ACC112 (cell line): Measurements from ENCODE around the gene PPP1R37.

Experiments
- H2AFZ ChIP-seq: fragments of 200-600 bp; sonication (generic); one replicate; pipeline ENCODE4 v1.6.0; 2017; ENCODE audit warnings: antibody characterized with exemption, low read length; ENCODE audit not compliant: unreplicated experiment
- H3K27ac ChIP-seq: fragments of 200-600 bp; sonication (generic); 2 replicates; pipeline ENCODE4 v1.5.1; 2014; ENCODE audit warnings: low read depth, mild to moderate bottlenecking, antibody characterized with exemption, low read length, moderate library complexity
- H3K27me3 ChIP-seq: fragments of 200-600 bp; sonication (generic); 2 replicates; pipeline ENCODE4 v1.6.1; 2014; ENCODE audit warnings: mild to moderate bottlenecking, antibody characterized with exemption, low read length, moderate library complexity, mixed read lengths; ENCODE audit not compliant: insufficient read depth
- H3K36me3 ChIP-seq: fragments of 200-600 bp; sonication (generic); 2 replicates; pipeline ENCODE4 v1.6.1; 2016; ENCODE audit warnings: mild to moderate bottlenecking, antibody characterized with exemption, low read length, moderate library complexity, mixed read lengths; ENCODE audit not compliant: insufficient read depth
- H3K4me1 ChIP-seq: fragments of 200-600 bp; sonication (generic); one replicate; pipeline ENCODE4 v1.6.1; 2016; ENCODE audit warnings: low read length, mixed read lengths; ENCODE audit not compliant: insufficient read depth, unreplicated experiment, control insufficient read depth
- H3K4me3 ChIP-seq: fragments of 200-600 bp; sonication (generic); 2 replicates; pipeline ENCODE4 v1.5.1; 2014; ENCODE audit warnings: mild to moderate bottlenecking, low read depth, low read length
- H3K79me2 ChIP-seq: fragments of 200-600 bp; sonication (generic); one replicate; pipeline ENCODE4 v1.6.0; 2016; ENCODE audit warnings: low read length; ENCODE audit not compliant: control insufficient read depth, unreplicated experiment, insufficient read depth

PPP1R37 gene

DNA sequence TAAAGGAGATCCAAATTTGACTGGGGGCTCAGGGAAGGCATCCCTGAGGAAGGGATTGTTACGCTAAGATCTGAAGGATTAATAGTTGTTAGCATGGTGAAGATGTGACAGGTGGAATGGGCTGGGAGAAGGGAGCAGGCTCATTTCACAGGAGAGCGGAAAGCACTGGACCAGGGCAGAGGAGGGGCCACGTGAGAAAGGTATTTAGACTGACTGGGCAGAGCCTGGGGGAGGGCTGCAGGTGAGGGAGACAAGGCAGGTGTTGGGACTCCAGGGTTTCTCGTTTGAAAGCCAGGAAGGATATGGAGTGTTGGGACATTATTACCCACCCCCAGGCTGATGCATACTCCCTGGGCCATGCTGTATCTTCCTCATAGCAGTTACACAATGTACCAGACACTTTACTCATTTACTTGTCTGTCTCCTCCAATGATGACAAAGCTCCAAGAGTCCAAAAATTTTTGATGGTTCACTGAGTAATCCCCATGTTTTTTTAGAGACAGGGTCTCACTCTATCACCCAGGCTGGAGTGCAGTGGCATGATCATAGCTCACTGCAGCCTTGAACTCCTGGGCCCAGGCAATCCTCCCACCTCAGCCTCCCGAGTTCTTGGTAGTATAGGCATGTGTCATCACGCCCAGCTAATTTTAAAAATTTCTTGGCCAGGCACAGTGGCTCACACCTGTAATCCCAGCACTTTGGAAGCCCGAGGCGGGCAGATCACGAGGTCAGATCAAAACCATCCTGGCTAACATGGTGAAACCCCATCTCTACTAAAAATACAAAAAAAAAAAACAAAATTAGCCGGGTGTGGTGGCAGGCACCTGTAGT, 82.8 kb downstream of the PPP1R37 start:
- Histone ChIP-seq H3K27ac (no peak overlapping the region), H3K36me3 (no peaks in the 10 kb centered on the region), H3K4me1 (peaks cover under 1% of the 10 kb centered on the region), H3K4me3 (no peak overlapping the region), H3K79me2 (peaks cover 11% of the 10 kb centered on the region), H2AFZ (no peak overlapping the region), H3K27me3 (no peaks in the 10 kb centered on the region)

DNA sequence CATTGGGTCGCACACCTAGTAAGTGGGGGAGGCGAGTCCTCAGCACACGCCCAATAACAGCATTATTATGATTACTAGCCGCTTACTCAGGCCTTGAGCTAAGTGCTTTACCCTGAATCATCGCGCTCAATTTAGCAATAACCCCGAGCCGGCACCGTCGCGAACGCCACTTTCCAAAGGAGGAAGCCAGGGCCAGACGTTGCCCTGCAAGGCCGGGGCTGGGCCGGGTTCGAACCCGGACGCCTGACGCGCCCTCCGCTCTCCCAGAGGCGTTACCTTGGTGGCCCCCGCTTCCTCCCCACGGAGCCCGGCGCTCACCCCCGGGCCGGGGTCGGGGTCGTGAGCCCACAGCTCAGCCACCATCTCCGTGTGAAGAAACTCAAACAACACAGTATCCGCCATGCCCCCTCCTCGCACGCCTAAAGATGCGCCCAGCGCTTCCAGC, 84.9 kb downstream of the PPP1R37 start, which contains the start of gene TRAPPC6A:
Gene TRAPPC6A, minus strand, starts transcription at position 421 of the 445 bp plus-strand sequence. Its CDS starts 19 bp downstream, at position 402.
- Histone ChIP-seq H2AFZ (peak within 1 kb of the TSS; percentile 89), H3K79me2 (peaks cover 20% of the 10 kb centered on the region)

DNA sequence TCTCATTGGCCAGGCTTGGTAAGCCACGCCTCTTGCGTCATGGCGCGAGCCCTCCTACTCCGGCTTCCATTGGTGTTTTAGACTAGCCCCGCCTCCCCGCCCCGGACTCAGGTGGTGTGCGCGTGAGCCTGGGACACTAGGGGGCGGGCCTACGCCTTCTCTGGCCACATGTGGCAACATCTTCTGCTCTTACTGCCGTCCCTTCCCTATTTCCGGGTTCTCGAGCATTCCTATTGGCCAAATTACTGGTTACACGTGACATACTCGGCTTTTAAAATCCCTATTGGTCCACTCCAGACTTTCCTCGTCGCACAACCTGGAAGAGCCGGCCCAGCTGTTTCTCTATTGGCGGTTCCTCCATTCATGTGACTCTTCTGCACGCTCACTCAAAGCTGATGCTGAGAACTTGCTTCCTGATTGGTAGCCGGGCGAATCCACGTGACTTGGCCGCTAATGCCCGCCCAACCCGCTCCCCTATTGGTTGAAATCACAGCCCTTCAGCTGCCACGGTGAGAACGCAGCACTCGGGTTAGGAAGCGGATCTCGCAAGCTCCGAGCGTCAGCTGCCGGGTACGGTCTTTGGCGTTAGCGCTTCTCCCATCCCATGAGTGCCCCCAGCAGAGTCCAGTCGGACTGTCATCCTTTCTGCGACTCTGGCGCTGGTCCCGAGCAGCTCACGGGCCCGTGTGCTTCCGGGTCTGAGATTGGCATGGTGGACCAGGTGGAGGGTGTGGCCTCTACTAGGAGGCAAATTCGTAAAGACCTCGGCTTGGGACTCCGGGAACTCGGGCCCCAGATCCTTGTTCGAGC, 85.5 kb downstream of the PPP1R37 start, which contains the start of gene BLOC1S3:
Gene BLOC1S3, plus strand, starts transcription at position 523 of the 810 bp plus-strand sequence. CDS start 513 bp downstream, outside the sequence.
- peak within 1 kb of the TSS; percentile 89 for H2AFZ ChIP-seq
- no peaks in the 10 kb centered on the region for H3K36me3 ChIP-seq
- no peaks in the 10 kb centered on the region for H3K27me3 ChIP-seq
- H3K4me1 ChIP-seq, result peaks cover 4% of the 10 kb centered on the region
- H3K27ac ChIP-seq, result peak within 1 kb of the TSS; percentile 91
- H3K79me2 ChIP-seq, result peaks cover 20% of the 10 kb centered on the region
- H3K4me3 ChIP-seq, result peak within 1 kb of the TSS; percentile 86

More for the DNA sequence above, 84.9 kb downstream of the PPP1R37 start, which contains the start of gene TRAPPC6A:
- Histone ChIP-seq H3K27me3 (no peaks in the 10 kb centered on the region), H3K27ac (peak within 1 kb of the TSS; percentile 91), H3K4me1 (peaks cover 4% of the 10 kb centered on the region), H3K36me3 (no peaks in the 10 kb centered on the region), H3K4me3 (peak within 1 kb of the TSS; percentile 86)

DNA sequence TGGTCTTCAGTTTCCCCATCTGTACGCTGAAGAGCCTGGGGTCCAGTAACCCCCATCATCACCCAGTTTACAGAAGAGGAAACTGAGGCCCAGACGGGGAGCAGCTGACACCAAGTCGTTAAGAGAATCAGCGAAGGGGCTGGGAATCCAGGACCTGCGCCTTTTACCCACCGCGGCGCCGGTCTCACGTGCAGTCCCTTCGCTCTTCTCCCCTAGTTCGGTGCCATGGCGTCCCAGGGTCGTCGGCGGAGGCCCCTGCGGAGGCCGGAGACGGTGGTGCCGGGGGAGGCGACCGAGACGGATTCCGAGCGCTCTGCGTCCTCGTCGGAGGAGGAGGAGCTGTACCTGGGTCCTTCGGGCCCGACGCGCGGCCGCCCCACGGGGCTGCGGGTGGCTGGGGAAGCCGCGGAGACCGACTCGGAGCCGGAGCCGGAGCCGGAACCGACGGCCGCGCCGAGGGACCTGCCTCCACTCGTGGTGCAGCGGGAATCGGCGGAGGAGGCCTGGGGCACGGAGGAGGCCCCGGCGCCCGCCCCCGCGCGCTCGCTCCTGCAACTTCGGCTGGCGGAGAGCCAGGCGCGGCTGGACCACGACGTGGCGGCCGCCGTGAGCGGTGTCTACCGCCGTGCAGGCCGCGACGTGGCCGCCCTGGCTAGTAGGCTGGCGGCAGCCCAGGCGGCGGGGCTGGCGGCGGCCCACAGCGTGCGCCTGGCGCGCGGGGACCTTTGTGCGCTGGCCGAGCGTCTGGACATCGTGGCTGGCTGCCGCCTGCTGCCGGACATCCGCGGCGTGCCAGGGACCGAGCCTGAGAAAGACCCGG, 86.3 kb downstream of the PPP1R37 start:
- Histone ChIP-seq H2AFZ (peak overlapping the region; percentile 89), H3K4me3 (peak overlapping the region; percentile 86), H3K4me1 (peaks cover 4% of the 10 kb centered on the region), H3K36me3 (no peaks in the 10 kb centered on the region), H3K27me3 (no peaks in the 10 kb centered on the region), H3K79me2 (peaks cover 20% of the 10 kb centered on the region), H3K27ac (peak overlapping the region; percentile 73)

DNA sequence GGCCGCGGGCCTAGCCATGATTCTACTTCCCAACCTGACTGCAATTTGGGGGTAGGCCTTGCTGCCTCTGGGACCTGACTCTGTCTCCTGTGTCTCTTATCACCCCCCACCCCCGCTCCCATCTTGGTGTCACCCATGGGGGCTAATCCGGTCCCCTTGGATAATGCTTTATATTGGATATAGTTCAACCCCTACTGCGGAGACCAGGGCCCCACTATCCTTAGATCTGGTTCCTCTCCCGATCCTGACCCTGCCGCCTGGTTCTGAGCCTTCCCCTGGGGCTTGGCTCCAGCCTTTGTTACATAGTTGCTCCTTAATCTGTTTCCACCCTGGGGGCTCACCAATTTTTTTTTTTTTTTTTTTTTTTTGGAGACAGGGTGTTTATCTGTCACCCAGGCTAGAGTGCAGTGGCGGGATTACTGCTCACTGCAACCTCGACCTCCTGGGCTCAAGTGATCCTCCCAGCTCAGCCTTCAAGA, 87.0 kb downstream of the PPP1R37 start:
- H3K27ac ChIP-seq, result peak overlapping the region; percentile 73; the same call in 1 of the 2 replicates
- peak overlapping the region; percentile 86 for H3K4me3 ChIP-seq
- H2AFZ ChIP-seq, result no peak overlapping the region
- no peaks in the 10 kb centered on the region for H3K36me3 ChIP-seq
- no peaks in the 10 kb centered on the region for H3K27me3 ChIP-seq
- peaks cover 4% of the 10 kb centered on the region for H3K4me1 ChIP-seq
- H3K79me2 ChIP-seq, result peaks cover 20% of the 10 kb centered on the region

DNA sequence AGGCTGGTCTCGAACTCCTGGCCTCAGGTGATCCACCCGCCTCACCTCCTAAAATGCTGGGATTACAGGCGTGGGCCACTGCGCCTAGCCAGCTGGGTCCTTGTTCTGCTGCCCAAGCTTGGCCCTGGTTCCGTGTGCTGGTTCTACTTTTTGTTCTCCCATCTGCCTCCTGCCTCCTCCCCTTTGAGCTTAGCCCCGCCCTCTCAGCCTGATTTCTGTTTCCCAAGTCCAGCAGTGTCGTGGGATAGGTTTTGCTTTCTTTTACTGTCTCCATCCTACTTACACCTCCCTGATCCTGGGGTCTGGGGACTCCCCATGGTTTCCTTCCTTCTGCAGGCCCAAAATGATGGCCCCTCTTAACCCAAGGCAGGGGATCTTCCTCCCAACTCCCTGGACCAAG, 88.0 kb downstream of the PPP1R37 start:
- Histone ChIP-seq H3K36me3 (no peaks in the 10 kb centered on the region), H3K4me3 (no peak overlapping the region), H3K4me1 (peaks cover 4% of the 10 kb centered on the region), H3K79me2 (peaks cover 20% of the 10 kb centered on the region), H3K27me3 (no peaks in the 10 kb centered on the region), H2AFZ (no peak overlapping the region), H3K27ac (no peak overlapping the region)

DNA sequence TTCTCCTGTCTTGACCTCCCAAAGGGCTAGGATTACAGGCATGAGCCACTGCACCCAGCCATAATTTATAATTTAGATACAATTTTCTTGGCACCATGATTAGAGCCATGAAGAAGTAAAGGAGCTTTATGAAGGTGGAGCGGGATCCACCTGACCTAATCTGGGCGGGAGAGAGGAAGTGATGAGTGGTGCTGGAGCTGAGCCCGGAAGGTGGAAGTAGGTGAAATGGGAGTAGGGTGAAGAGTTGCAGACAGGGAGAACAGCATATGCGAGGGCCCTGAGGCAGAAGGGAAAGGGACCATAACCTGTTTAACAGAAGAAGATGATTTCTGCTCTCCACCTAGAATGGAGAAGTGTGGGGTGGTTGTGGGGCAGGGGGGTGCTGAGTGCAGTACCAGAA, 89.8 kb downstream of the PPP1R37 start:
- Histone ChIP-seq H3K4me1 (peaks cover 4% of the 10 kb centered on the region), H3K27me3 (no peaks in the 10 kb centered on the region), H3K4me3 (no peak overlapping the region), H3K36me3 (no peaks in the 10 kb centered on the region), H3K79me2 (peaks cover 20% of the 10 kb centered on the region), H2AFZ (no peak overlapping the region), H3K27ac (no peak overlapping the region)

DNA sequence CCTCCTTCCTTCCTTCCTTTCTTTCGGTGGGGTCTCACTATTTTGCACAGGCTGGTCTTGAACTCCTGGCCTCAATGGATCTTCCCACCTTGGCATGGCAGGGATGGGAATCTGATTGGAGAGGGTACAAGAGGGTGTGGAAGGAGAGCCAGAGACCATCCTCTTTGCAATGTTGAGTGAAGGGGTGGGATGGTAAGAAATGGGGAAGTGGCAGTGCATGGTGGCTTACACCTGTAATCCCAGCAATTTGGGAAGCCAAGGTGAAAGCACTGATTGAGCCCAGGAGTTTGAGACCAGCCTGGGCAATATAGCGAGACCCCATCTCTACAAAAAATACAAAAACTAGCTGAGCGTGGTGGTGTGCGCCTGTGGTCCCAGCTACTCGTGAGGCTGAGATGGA, 91.1 kb downstream of the PPP1R37 start:
- Histone ChIP-seq H3K36me3 (no peaks in the 10 kb centered on the region), H3K27me3 (no peaks in the 10 kb centered on the region), H3K27ac (no peak overlapping the region), H2AFZ (no peak overlapping the region), H3K79me2 (peaks cover 20% of the 10 kb centered on the region), H3K4me3 (no peak overlapping the region), H3K4me1 (peaks cover 4% of the 10 kb centered on the region)

DNA sequence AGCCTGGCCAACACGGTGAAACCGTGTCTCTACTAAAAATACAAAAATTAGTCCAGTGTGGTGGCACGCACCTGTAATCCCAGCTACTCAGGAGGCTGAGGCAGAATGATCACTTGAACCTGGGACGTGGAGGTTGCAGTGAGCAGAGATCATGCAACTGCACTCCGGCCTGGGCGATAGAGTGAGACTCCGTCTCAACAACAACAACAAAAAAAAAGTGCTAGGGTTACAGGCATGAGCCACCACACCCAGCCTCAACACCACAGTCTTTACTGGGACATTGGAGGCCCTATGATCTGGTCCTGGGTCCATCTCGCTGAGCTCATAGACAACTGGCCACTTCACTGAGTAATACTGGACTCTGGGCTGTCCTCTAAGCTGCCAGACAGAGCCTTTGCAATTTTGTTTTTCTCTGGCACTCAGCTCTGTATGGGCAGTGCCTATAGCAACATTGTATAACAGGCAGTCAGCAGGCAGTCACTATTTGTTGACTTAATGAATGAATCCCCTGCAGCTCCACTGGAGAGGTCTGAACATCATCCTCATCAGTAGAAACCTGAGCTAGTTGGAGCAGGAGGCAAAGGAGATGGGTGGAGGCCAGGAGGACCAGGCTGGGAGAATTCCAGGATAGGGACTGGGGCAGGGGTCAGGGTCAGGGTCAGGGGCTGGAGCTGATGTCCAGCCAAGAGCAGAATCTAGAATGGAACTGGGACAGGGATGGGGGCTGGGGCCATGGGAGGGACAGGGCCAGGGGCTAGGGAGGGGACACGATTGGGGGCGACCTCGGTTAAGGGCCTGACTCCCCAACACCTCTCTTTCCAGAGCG, 93.7 kb downstream of the PPP1R37 start:
- Histone ChIP-seq H3K79me2 (peaks cover 1% of the 10 kb centered on the region), H2AFZ (no peak overlapping the region), H3K27ac (no peak overlapping the region), H3K4me3 (no peak overlapping the region), H3K27me3 (no peaks in the 10 kb centered on the region), H3K36me3 (no peaks in the 10 kb centered on the region), H3K4me1 (no peaks in the 10 kb centered on the region)
